Kidney tubule cell (primary cell): ENCODE data around the gene ANKRD1.
"Not testable (repeated sequence)": the region's sequence is repeated elsewhere in the genome, so short reads cannot be mapped to it uniquely, and the experiment has no call there.

ENCODE experiments used
- DNase-seq: peaks from one replicate; pipeline ENCODE4 v3.0.0-alpha.2; 2018; ENCODE audit warnings: low spot score

The ANKRD1 gene

GRCh38 chr10:90912174-90912573 is 8.7 kb downstream of the ANKRD1 start:
- DNase-seq = no peak

GRCh38 chr10:90911133-90912051 is 9.5 kb downstream of the ANKRD1 start:
- DNase-seq = peak; percentile 81

GRCh38 chr10:90906596-90906995 is 14.3 kb downstream of the ANKRD1 start:
- no peak for DNase-seq

GRCh38 chr10:90905925-90906324 is 15.0 kb downstream of the ANKRD1 start:
- no peak for DNase-seq

GRCh38 chr10:90896916-90897315 is 24.0 kb downstream of the ANKRD1 start:
- not testable (repeated sequence) for DNase-seq

GRCh38 chr10:90893190-90893589 is 27.7 kb downstream of the ANKRD1 start:
- DNase-seq = no peak

GRCh38 chr10:90890347-90890746 is 30.5 kb downstream of the ANKRD1 start:
- DNase-seq = no peak

GRCh38 chr10:90889636-90890035 is 31.3 kb downstream of the ANKRD1 start:
- no peak for DNase-seq

GRCh38 chr10:90888387-90888786 is 32.5 kb downstream of the ANKRD1 start:
- no peak for DNase-seq

- no peak for DNase-seq
These were observed 33.3 kb downstream of the ANKRD1 start for GRCh38 chr10:90887555-90887954.

GRCh38 chr10:90885176-90885575 is 35.7 kb downstream of the ANKRD1 start:
- DNase-seq = no peak

GRCh38 chr10:90884431-90884830 is 36.5 kb downstream of the ANKRD1 start:
- no peak for DNase-seq

GRCh38 chr10:90880059-90880719 is 40.7 kb downstream of the ANKRD1 start:
- DNase-seq = peak; percentile 42

GRCh38 chr10:90879062-90879461 is 41.8 kb downstream of the ANKRD1 start:
- DNase-seq = no peak

- no peak for DNase-seq
These were observed 48.3 kb downstream of the ANKRD1 start for GRCh38 chr10:90872648-90873020.

- peak; percentile 82 for DNase-seq
These were observed 48.9 kb downstream of the ANKRD1 start, which contains the start of gene RPP30 for GRCh38 chr10:90871766-90872647. Gene RPP30 (plus strand): TSS chr10:90871974. CDS start chr10:90871987, 13 bp downstream.

GRCh38 chr10:90871279-90871765 is 49.6 kb downstream of the ANKRD1 start:
- DNase-seq = peak; percentile 61

GRCh38 chr10:90866050-90866598 is 54.8 kb downstream of the ANKRD1 start:
- no peak for DNase-seq

- DNase-seq = no peak
These were observed 55.5 kb downstream of the ANKRD1 start for GRCh38 chr10:90865401-90865800.

GRCh38 chr10:90862908-90863514 is 57.9 kb downstream of the ANKRD1 start:
- peak; percentile 30 for DNase-seq
